HCT116 (cell line): ENCODE measurements around the gene CRIP2. TPM values are rescaled to one million over a fixed set of nuclear protein-coding genes. Genes with fewer than 3 reads are reported as not detected.

Experiments used
- ATAC-seq: fragments of 200-7000 bp; cut with Tn5 transposase; 2 replicates; pipeline ENCODE4 v1.9.1; 2020; ENCODE audit warnings: mild to moderate bottlenecking, moderate library complexity
- BruUV-seq: library from RNA; stranded (reverse); fragments of 400-500 nt; replicated peaks from 2 replicates; lab custom pipeline; 2021; lab: Mats Ljungman, UMichigan
- CTCF ChIA-PET: fragments of 300-600 bp; sonication (Branson Sonifier 250); formaldehyde crosslinking; loops from one replicate; lab custom pipeline; 2021; ENCODE audit warnings: antibody characterized with exemption; lab: Charles Lee
- POLR2A ChIA-PET: fragments of 300-600, 350-600 bp; sonication (Branson Sonifier 250); formaldehyde crosslinking; loops from one replicate; lab custom pipeline; 2021; ENCODE audit warnings: antibody characterized with exemption; lab: Charles Lee
- RAD21 ChIA-PET, 2 experiments: fragments of 300-600 bp; sonication (Branson Sonifier 250); formaldehyde crosslinking; loops; one replicate each; lab custom pipeline; 2023; ENCODE audit warnings: low total read pairs in 2 of 2; ENCODE audit not compliant: uncharacterized antibody in 2 of 2, unreplicated experiment in 2 of 2, low non-redundant PET in 1 of 2; lab: Charles Lee
- DNase-seq: peaks from one replicate; pipeline ENCODE4 v3.0.0-alpha.2; 2010; ENCODE audit warnings: low read depth, low spot score
- H2AFZ ChIP-seq: fragments of 200-600 bp; shearing (Covaris generic), sonication (generic); 2 replicates; pipeline ENCODE4 v1.6.1; 2017; ENCODE audit warnings: low read depth, mixed run types, mixed read lengths, antibody characterized with exemption, low read length; ENCODE audit not compliant: poor library complexity, severe bottlenecking
- H3K27ac ChIP-seq: 2 replicates; pipeline ENCODE4 v1.5.1; 2012; ENCODE audit warnings: low read depth, low read length
- H3K27me3 ChIP-seq: fragments of 200-600 bp; sonication (generic); 2 replicates; pipeline ENCODE4 v1.6.1; 2016; ENCODE audit warnings: mixed run types, low read length, mixed read lengths; ENCODE audit not compliant: insufficient read depth
- H3K36me3 ChIP-seq, 2 experiments: fragments of 200-500 bp in 1 of 2; fragments of 200-600 bp in 1 of 2; sonication (Bioruptor generic) in 1 of 2; sonication (generic) in 1 of 2; 2 replicates each; pipeline versions ENCODE4 v1.5.1 to v1.6.1; 2014 to 2016; ENCODE audit warnings: low read length in 2 of 2, inconsistent platforms in 1 of 2, mixed read lengths in 1 of 2, mixed run types in 1 of 2; ENCODE audit not compliant: insufficient read depth in 2 of 2, control insufficient read depth in 1 of 2
- H3K4me1 ChIP-seq, 2 experiments: fragments of 200-600 bp in 1 of 2; sonication (generic) in 1 of 2; 2 replicates each; pipeline versions ENCODE4 v1.5.1 to v1.6.1; 2012 to 2017; ENCODE audit warnings: low read length in 2 of 2, inconsistent platforms in 1 of 2, mild to moderate bottlenecking in 1 of 2, mixed read lengths in 1 of 2, mixed run types in 1 of 2, moderate library complexity in 1 of 2; ENCODE audit not compliant: insufficient read depth in 2 of 2, control insufficient read depth in 1 of 2
- H3K4me2 ChIP-seq: fragments of 200-600 bp; sonication (generic); 2 replicates; pipeline ENCODE4 v1.6.1; 2017; ENCODE audit warnings: mixed run types, low read length, mixed read lengths
- H3K4me3 ChIP-seq, 2 experiments: fragments of 200-600 bp in 1 of 2; sonication (generic) in 1 of 2; replicated peaks in 1 of 2; 2 replicates each; pipeline ENCODE4 v1.5.1; 2011 to 2016; ENCODE audit warnings: low read length in 2 of 2, control low read depth in 1 of 2, low read depth in 1 of 2, mild to moderate bottlenecking in 1 of 2, mixed read lengths in 1 of 2, mixed run types in 1 of 2
- H3K79me2 ChIP-seq: fragments of 200-600 bp; sonication (generic); 2 replicates; pipeline ENCODE4 v1.6.1; 2017; ENCODE audit warnings: mild to moderate bottlenecking, mixed run types, low read length, moderate library complexity, mixed read lengths; ENCODE audit not compliant: insufficient read depth
- H3K9ac ChIP-seq: fragments of 200-600 bp; sonication (generic); 2 replicates; pipeline ENCODE4 v1.6.1; 2016; ENCODE audit warnings: low read length, mixed read lengths
- H3K9me2 ChIP-seq: fragments of 200-600 bp; sonication (generic), shearing (Covaris generic); 2 replicates; pipeline ENCODE4 v1.6.1; 2017; ENCODE audit warnings: mixed run types, mild to moderate bottlenecking, moderate library complexity; ENCODE audit not compliant: insufficient read depth
- H3K9me3 ChIP-seq, 2 experiments: fragments of 200-500 bp in 1 of 2; fragments of 200-600 bp in 1 of 2; sonication (Bioruptor generic) in 1 of 2; sonication (generic) in 1 of 2; 2 replicates each; pipeline ENCODE4 v1.6.1; 2014 to 2017; ENCODE audit warnings: low read length in 2 of 2, mixed read lengths in 2 of 2, inconsistent platforms in 1 of 2, low read depth in 1 of 2, mild to moderate bottlenecking in 1 of 2, mixed run types in 1 of 2, moderate library complexity in 1 of 2; ENCODE audit not compliant: control insufficient read depth in 1 of 2, insufficient read depth in 1 of 2
- H4K20me1 ChIP-seq: fragments of 200-600 bp; sonication (generic), shearing (Covaris generic); 2 replicates; pipeline ENCODE4 v1.6.1; 2017; ENCODE audit warnings: mixed run types, mild to moderate bottlenecking, moderate library complexity; ENCODE audit not compliant: insufficient read depth
- CBX3 ChIP-seq: IDR thresholded peaks from 2 replicates; pipeline ENCODE4 v1.6.1; 2012; ENCODE audit warnings: low read depth
- CEBPB ChIP-seq: IDR thresholded peaks from 2 replicates; pipeline ENCODE4 v1.6.1; 2012; ENCODE audit warnings: low read depth
- CTCF ChIP-seq, 3 experiments: fragments of 200-600 bp in 1 of 3; sonication (generic) in 1 of 3; IDR thresholded peaks in 2 of 3; conservative IDR thresholded peaks in 1 of 3; 2 replicates each; pipeline ENCODE4 v1.5.1; 2012 to 2017; ENCODE audit warnings: low read depth in 2 of 3, low read length in 2 of 3, antibody characterized with exemption in 1 of 3, borderline replicate concordance in 1 of 3, control low read depth in 1 of 3, mild to moderate bottlenecking in 1 of 3, mixed read lengths in 1 of 3, mixed run types in 1 of 3, moderate library complexity in 1 of 3; ENCODE audit not compliant: insufficient read depth in 1 of 3
- EGR1 ChIP-seq: IDR thresholded peaks from 2 replicates; pipeline ENCODE4 v1.6.1; 2012; ENCODE audit warnings: low read depth
- ELF1 ChIP-seq: IDR thresholded peaks from 2 replicates; pipeline ENCODE4 v1.6.1; 2012; ENCODE audit warnings: low read depth, borderline replicate concordance
- FOSL1 ChIP-seq: IDR thresholded peaks from 2 replicates; pipeline ENCODE4 v1.6.1; 2012; ENCODE audit warnings: low read depth
- POLR2A ChIP-seq: IDR thresholded peaks from 2 replicates; pipeline ENCODE4 v1.7.0; 2011; ENCODE audit warnings: borderline replicate concordance; ENCODE audit not compliant: insufficient read depth, insufficient read length; ENCODE audit errors: extremely low read depth
- POLR2AphosphoS5 ChIP-seq: IDR thresholded peaks from 2 replicates; pipeline ENCODE4 v1.6.1; 2011; ENCODE audit warnings: mild to moderate bottlenecking, low read depth, low read length, moderate library complexity
- RAD21 ChIP-seq: IDR thresholded peaks from 2 replicates; pipeline ENCODE4 v1.6.1; 2012; ENCODE audit warnings: low read depth, mild to moderate bottlenecking
- SIN3A ChIP-seq: IDR thresholded peaks from 2 replicates; pipeline ENCODE4 v1.6.1; 2012; ENCODE audit warnings: low read depth
- SP1 ChIP-seq: IDR thresholded peaks from 2 replicates; pipeline ENCODE4 v1.6.1; 2012; ENCODE audit warnings: low read depth
- SRF ChIP-seq: IDR thresholded peaks from 2 replicates; pipeline ENCODE4 v1.6.1; 2012; ENCODE audit warnings: low read depth
- TCF7L2 ChIP-seq: IDR thresholded peaks from 2 replicates; pipeline ENCODE4 v1.7.0; 2011; ENCODE audit warnings: borderline replicate concordance, inconsistent platforms; ENCODE audit not compliant: insufficient read depth, insufficient read length; ENCODE audit errors: extremely low read depth
- YY1 ChIP-seq: IDR thresholded peaks from 2 replicates; pipeline ENCODE4 v1.6.1; 2011; ENCODE audit warnings: low read length, low read depth, moderate library complexity, mild to moderate bottlenecking; ENCODE audit not compliant: insufficient replicate concordance; ENCODE audit errors: extremely low read depth
- ZFX ChIP-seq: fragments of 450-650 bp; IDR thresholded peaks from 2 replicates; pipeline ENCODE4 v1.6.1; 2017
- ZNF274 ChIP-seq: fragments of 200-500 bp; sonication (Bioruptor generic); IDR thresholded peaks from 2 replicates; pipeline ENCODE4 v1.6.1; 2014; ENCODE audit warnings: mild to moderate bottlenecking, low read depth, low read length, inconsistent platforms
- intact Hi-C: fragments of 100-400 bp; cut with micrococcal nuclease; formaldehyde crosslinking; loops from 2 replicates; pipeline ENCODE4 v1.10.0; 2022
- total RNA-seq: library from RNA; stranded (reverse); gene quantifications from one replicate; pipeline ENCODE4 v1.2.1, GENCODE V29; 2021; ENCODE audit not compliant: unreplicated experiment
- TF ChIP-seq, protein P1 (sequence below): IDR thresholded peaks from 2 replicates; pipeline ENCODE4 v1.6.1; 2012
- TF ChIP-seq, protein P2 (sequence below): IDR thresholded peaks from 2 replicates; pipeline ENCODE4 v1.6.1; 2012; ENCODE audit warnings: low read depth
- TF ChIP-seq, protein P3 (sequence below): IDR thresholded peaks from 2 replicates; pipeline ENCODE4 v1.6.1; 2012

The CRIP2 gene
- total RNA-seq, 1 experiment from 2014 or later = 31.1 TPM

DNA sequence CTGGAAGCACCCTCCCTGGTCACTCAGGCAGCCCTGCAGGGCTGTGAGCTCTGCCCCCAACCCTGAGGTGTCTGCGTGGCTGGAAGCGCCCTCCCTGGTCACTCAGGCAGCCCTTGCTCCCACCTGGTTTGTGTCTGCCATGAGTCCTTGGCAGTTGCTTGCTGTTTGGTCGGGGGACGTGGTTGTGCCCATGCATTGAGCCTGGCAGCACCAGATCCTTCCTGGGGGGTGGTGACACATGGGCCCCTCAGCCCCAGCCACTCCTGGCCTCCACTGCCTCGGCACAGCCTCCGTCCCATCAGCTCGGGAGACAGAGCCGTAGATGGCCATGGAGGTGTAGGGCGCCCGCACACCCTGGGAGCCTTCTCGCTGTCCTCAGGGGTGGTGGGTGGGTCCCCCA is 35.4 kb upstream of the CRIP2 start:
- RAD21 ChIA-PET = no interaction called here
- no peak overlapping the region for H3K4me3 ChIP-seq

More for the DNA sequence above, 35.4 kb upstream of the CRIP2 start:
- intact Hi-C loops = no loop called here
- TF ChIP-seq SP1 (no peak), CBX3 (no peak), CTCF (IDR thresholded peaks at IDR 0.05 in 2 of 3, conservative IDR thresholded peaks at IDR 0.05 in 1 of 3; ENCODE audit: borderline replicate concordance in 1 of 3, insufficient read depth in 1 of 3, low read depth in 2 of 3, low read length in 2 of 3) (no peak), RAD21 (no peak), ZNF274 (no peak), CEBPB (no peak), POLR2A (no peak), EGR1 (no peak), YY1 (no peak), SRF (no peak), ZFX (no peak), TCF7L2 (no peak), SIN3A (no peak), POLR2AphosphoS5 (no peak), FOSL1 (no peak), ELF1 (no peak)
- TF ChIP-seq, protein P1, sequence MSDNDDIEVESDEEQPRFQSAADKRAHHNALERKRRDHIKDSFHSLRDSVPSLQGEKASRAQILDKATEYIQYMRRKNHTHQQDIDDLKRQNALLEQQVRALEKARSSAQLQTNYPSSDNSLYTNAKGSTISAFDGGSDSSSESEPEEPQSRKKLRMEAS = no peak
- TF ChIP-seq, protein P2, sequence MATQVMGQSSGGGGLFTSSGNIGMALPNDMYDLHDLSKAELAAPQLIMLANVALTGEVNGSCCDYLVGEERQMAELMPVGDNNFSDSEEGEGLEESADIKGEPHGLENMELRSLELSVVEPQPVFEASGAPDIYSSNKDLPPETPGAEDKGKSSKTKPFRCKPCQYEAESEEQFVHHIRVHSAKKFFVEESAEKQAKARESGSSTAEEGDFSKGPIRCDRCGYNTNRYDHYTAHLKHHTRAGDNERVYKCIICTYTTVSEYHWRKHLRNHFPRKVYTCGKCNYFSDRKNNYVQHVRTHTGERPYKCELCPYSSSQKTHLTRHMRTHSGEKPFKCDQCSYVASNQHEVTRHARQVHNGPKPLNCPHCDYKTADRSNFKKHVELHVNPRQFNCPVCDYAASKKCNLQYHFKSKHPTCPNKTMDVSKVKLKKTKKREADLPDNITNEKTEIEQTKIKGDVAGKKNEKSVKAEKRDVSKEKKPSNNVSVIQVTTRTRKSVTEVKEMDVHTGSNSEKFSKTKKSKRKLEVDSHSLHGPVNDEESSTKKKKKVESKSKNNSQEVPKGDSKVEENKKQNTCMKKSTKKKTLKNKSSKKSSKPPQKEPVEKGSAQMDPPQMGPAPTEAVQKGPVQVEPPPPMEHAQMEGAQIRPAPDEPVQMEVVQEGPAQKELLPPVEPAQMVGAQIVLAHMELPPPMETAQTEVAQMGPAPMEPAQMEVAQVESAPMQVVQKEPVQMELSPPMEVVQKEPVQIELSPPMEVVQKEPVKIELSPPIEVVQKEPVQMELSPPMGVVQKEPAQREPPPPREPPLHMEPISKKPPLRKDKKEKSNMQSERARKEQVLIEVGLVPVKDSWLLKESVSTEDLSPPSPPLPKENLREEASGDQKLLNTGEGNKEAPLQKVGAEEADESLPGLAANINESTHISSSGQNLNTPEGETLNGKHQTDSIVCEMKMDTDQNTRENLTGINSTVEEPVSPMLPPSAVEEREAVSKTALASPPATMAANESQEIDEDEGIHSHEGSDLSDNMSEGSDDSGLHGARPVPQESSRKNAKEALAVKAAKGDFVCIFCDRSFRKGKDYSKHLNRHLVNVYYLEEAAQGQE = no peak
- TF ChIP-seq, protein P3, sequence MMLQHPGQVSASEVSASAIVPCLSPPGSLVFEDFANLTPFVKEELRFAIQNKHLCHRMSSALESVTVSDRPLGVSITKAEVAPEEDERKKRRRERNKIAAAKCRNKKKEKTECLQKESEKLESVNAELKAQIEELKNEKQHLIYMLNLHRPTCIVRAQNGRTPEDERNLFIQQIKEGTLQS = no peak
- H3K4me2 ChIP-seq = no peak overlapping the region
- H3K9ac ChIP-seq = no peak overlapping the region
- DNase-seq (no peak), ATAC-seq (no peak)
- H4K20me1 ChIP-seq = peaks cover 6% of the 10 kb centered on the region; the same call in 1 of the 2 replicates
- ChIA-PET POLR2A (no interaction called here), CTCF (no interaction called here)
- H3K79me2 ChIP-seq = peaks cover 60% of the 10 kb centered on the region
- H3K9me3 ChIP-seq = no peaks in the 10 kb centered on the region
- no peak overlapping the region for H3K27ac ChIP-seq
- BruUV-seq = no TSS peak
- H3K27me3 ChIP-seq = no peaks in the 10 kb centered on the region
- H3K9me2 ChIP-seq = no peaks in the 10 kb centered on the region
- H2AFZ ChIP-seq = no peak overlapping the region
- no peaks in the 10 kb centered on the region for H3K4me1 ChIP-seq
- H3K36me3 ChIP-seq = peaks cover 6 to 12% of the 10 kb centered on the region in 2 experiments; a peak in 2 of 4 replicates
